Heart left ventricle (tissue), 16 donors: ENCODE measurements around the gene ARHGAP10. TPM values are rescaled to one million over a fixed set of nuclear protein-coding genes. Genes with fewer than 3 reads are reported as not detected.

Experiments used
- ATAC-seq, 4 donors: fragments of 200-7000 bp; cut with Tn5 transposase; one replicate each; pipeline ENCODE4 v1.9.1; 2020 to 2022; ENCODE audit warnings: moderate library complexity in 4 of 4, mild to moderate bottlenecking in 3 of 4, moderate number of reproducible peaks in 1 of 4
- DNase-seq, 5 donors: peaks; one replicate each; pipeline ENCODE4 v3.0.0-alpha.2; 2020
- H3K27ac ChIP-seq, 12 donors: fragments of 200-600 bp; sonication (generic) in 4 of 12; one replicate each; pipeline versions ENCODE4 v1.5.0 to v1.8.0; 2016 to 2022; ENCODE audit warnings: mild to moderate bottlenecking in 2 of 12
- H3K27me3 ChIP-seq, 9 donors: fragments of 200-600 bp; sonication (generic) in 2 of 9; one replicate each; pipeline versions ENCODE4 v1.5.1 to v1.8.0; 2016 to 2022; ENCODE audit warnings: mild to moderate bottlenecking in 3 of 9
- H3K36me3 ChIP-seq, 9 donors: fragments of 200-600 bp; sonication (generic) in 2 of 9; one replicate each; pipeline versions ENCODE4 v1.5.0 to v1.8.0; 2018 to 2022; ENCODE audit warnings: mild to moderate bottlenecking in 2 of 9
- H3K4me1 ChIP-seq, 12 donors: fragments of 200-600 bp; sonication (generic) in 4 of 12; one replicate each; pipeline versions ENCODE4 v1.5.0 to v1.8.0; 2016 to 2022; ENCODE audit warnings: mild to moderate bottlenecking in 3 of 12
- H3K4me3 ChIP-seq, 12 donors: fragments of 200-600 bp; sonication (generic) in 4 of 12; one replicate each; pipeline versions ENCODE4 v1.5.0 to v1.8.0; 2017 to 2022; ENCODE audit warnings: mild to moderate bottlenecking in 9 of 12, moderate library complexity in 4 of 12
- H3K9me3 ChIP-seq, 12 donors: fragments of 200-600 bp; sonication (generic) in 4 of 12; one replicate each; pipeline versions ENCODE4 v1.5.0 to v1.8.0; 2016 to 2022; ENCODE audit warnings: mild to moderate bottlenecking in 1 of 12
- CTCF ChIP-seq, 12 donors: fragments of 200-600 bp; sonication (generic) in 4 of 12; IDR thresholded peaks; one replicate each; pipeline versions ENCODE4 v1.5.0 to v1.8.0; 2018 to 2022; ENCODE audit warnings: antibody characterized with exemption in 12 of 12, mild to moderate bottlenecking in 5 of 12
- POLR2A ChIP-seq, 2 donors: fragments of 450-650 bp; IDR thresholded peaks; one replicate each; pipeline ENCODE4 v1.6.1; 2017; ENCODE audit warnings: antibody characterized with exemption in 2 of 2, mild to moderate bottlenecking in 2 of 2, moderate library complexity in 2 of 2
- WGBS, 4 donors: extraction: QIAGEN DNeasy Blood & Tissue Kit in 2 of 4; methylation state at CpG; one replicate each; pipeline versions ENCODE4 v1.1.5 to v1.1.7; 2013 to 2018; 5-methylcytosine and 5-hydroxymethylcytosine counted together
- intact Hi-C, 10 donors: fragments of 100-400 bp; cut with DNase I; formaldehyde crosslinking; loops; one replicate each; pipeline versions ENCODE4 v1.11.1 to v1.14.2; 2022
- polyA plus RNA-seq, 2 donors: library from polyadenylated mRNA; stranded (reverse); fragments of 200-250 nt; gene quantifications; one replicate each; pipeline ENCODE4 v1.2.3, GENCODE V29; 2013
- total RNA-seq, 9 donors: library from RNA; depleted of rRNA in 2 of 9; stranded (reverse); fragments of >200 nt in 2 of 9; fragmentation: NEBNext Ultra II Directional in 3 of 9; extraction: Animal tissue kit (Norgen Biotek cat#: 25700) in 3 of 9; gene quantifications; one replicate each; pipeline versions ENCODE4 v1.1.0 to v1.2.4, GENCODE V29; 2016 to 2023
- donor health status: ischemic (EF 13 %, LVEDD 7.1; RV severe dilation, severe dysfunction).
- donor health status: healthy with polysubstance abuse.
- donor health status: DM: no; HTN: yes; CAD: no.
- donor health status: DM: no; HTN: no; CAD: no.
- donor health status: ischemic (EF 25% LVEDD 6.9; RV normal size, moderate dysfunction).
- donor health status: ischemic (EF 25% LVEDD 5.7; RV mildly dilated, moderate dysfunction).
- donor health status: healthy.
- donor health status: DM: yes; HTN: yes; CAD: no.
- donor health status: ischemic (EF 35%, LVEDD 5.7; RV mildly dilated, moderate dysfunction).
- donor health status: nonischemic (EF 11% LVEDD 7.7; RV severe dilation, severe dysfunction).
- donor health status: DM: yes; HTN: yes; CAD: no.
- donor health status: PGD.
- donor health status: ischemic (EF 29% LVEDD 5.4; RV normal size, mild dysfunction).
- donor health status: nonischemic (EF 23%, LVEDD 6.1; RV moderate dilation, normal function).

The ARHGAP10 gene
- total and polyA plus RNA-seq, 11 donors: 30.6 to 73.7 (median 51.7) TPM

GRCh38 chr4:147984065-147984777 is 252.3 kb downstream of the ARHGAP10 start:
- no peaks in the 10 kb centered on the region for H3K36me3 ChIP-seq
- peak overlapping the region in 4 of 12 donors; percentile 10 to 22 (median 11) for H3K27ac ChIP-seq
- 65 to 69% (median 69%) methylated on average over 15 of the region's 15 CpGs for WGBS, 4 donors
- no peak overlapping the region for H3K4me3 ChIP-seq
- intact Hi-C loops: no loop called here
- H3K9me3 ChIP-seq: peaks cover 0 to 3% (median 0%) of the 10 kb centered on the region in 12 donors
- peak; percentile 47 to 75 (median 72) for ATAC-seq
- peaks cover 0 to 41% (median 21%) of the 10 kb centered on the region in 12 donors for H3K4me1 ChIP-seq
- H3K27me3 ChIP-seq: no peaks in the 10 kb centered on the region
- peak in 1 of 5 donors; percentile 43 for DNase-seq
- no peak for TF ChIP-seq POLR2A (IDR thresholded peaks at IDR 0.05)
- peak; percentile 45 to 67 (median 55) for TF ChIP-seq CTCF (IDR thresholded peaks at IDR 0.05)

- 94 to 100% (median 96%) methylated on average over 1 to 2 of the region's 2 CpGs for WGBS, 4 donors
- DNase-seq: no peak
- Histone ChIP-seq H3K27ac (peak overlapping the region in 2 of 12 donors; percentile 10 to 11), H3K27me3 (no peaks in the 10 kb centered on the region), H3K9me3 (no peaks in the 10 kb centered on the region), H3K36me3 (no peaks in the 10 kb centered on the region), H3K4me3 (no peak overlapping the region), H3K4me1 (peaks cover 0 to 41% (median 21%) of the 10 kb centered on the region in 12 donors)
- ATAC-seq: peak in 2 of 4 donors; percentile 22 to 40
- intact Hi-C loops: no loop called here
- TF ChIP-seq POLR2A (IDR thresholded peaks at IDR 0.05) (no peak), CTCF (IDR thresholded peaks at IDR 0.05) (no peak)
These were observed 252.9 kb downstream of the ARHGAP10 start for GRCh38 chr4:147984778-147985138.

- no peak for TF ChIP-seq POLR2A (IDR thresholded peaks at IDR 0.05)
- no peak for TF ChIP-seq CTCF (IDR thresholded peaks at IDR 0.05)
- ATAC-seq (no peak), DNase-seq (no peak)
- Histone ChIP-seq H3K36me3 (peaks cover 0 to 4% (median 0%) of the 10 kb centered on the region in 9 donors), H3K4me1 (peaks cover 0 to 40% (median 17%) of the 10 kb centered on the region in 12 donors), H3K4me3 (no peak overlapping the region), H3K27me3 (no peaks in the 10 kb centered on the region), H3K9me3 (no peaks in the 10 kb centered on the region), H3K27ac (no peak overlapping the region)
- 81 to 92% (median 89%) methylated on average over 3 of the region's 3 CpGs for WGBS, 4 donors
- intact Hi-C loops: no loop called here
These were observed 253.5 kb downstream of the ARHGAP10 start for GRCh38 chr4:147985376-147985775.

- ATAC-seq (no peak), DNase-seq (no peak)
- no peak overlapping the region for H3K27ac ChIP-seq
- TF ChIP-seq CTCF (IDR thresholded peaks at IDR 0.05) (no peak), POLR2A (IDR thresholded peaks at IDR 0.05) (no peak)
- H3K4me3 ChIP-seq: no peak overlapping the region
- WGBS, 4 donors: 80 to 85% (median 82%) methylated on average over 4 of the region's 4 CpGs
- no peaks in the 10 kb centered on the region for H3K27me3 ChIP-seq
- intact Hi-C loops: no loop called here
- H3K36me3 ChIP-seq: peaks cover 0 to 4% (median 0%) of the 10 kb centered on the region in 9 donors
- peaks cover 0 to 43% (median 16%) of the 10 kb centered on the region in 12 donors for H3K4me1 ChIP-seq
- H3K9me3 ChIP-seq: no peaks in the 10 kb centered on the region
These were observed 255.4 kb downstream of the ARHGAP10 start for GRCh38 chr4:147987252-147987651.
